SIG-M5 (cell line): ENCODE results near the gene DUSP14.

Source experiments
- DNase-seq: peaks from one replicate; lab custom pipeline; 2025; lab: John Stamatoyannopoulos, UW

The DUSP14 gene

GRCh38 chr17:37562016-37562745 lies 72.5 kb downstream of the DUSP14 start:
- DNase-seq: no peak
